K562 (cell line): Measurements from ENCODE around the gene NOTCH2NLA. TPM values are rescaled to one million over a fixed set of nuclear protein-coding genes. Genes with fewer than 3 reads are reported as not detected.

Source experiments
- polyA plus RNA-seq, 8 experiments: library from polyadenylated mRNA; depleted of rRNA in 4 of 8; stranded (reverse) in 5 of 8; unstranded in 3 of 8; fragments of >200 nt; fragmentation: Nextera tagmentation in 2 of 8; fragmentation: Illumina TruSeq in 1 of 8; extraction: Ambion mirVana in 2 of 8; extraction: Trizol in 1 of 8; gene quantifications; 2 replicates each; pipeline versions ENCODE4 v1.2.1 to v1.2.3, GENCODE V29; 2011 to 2014; ENCODE audit warnings: inconsistent platforms in 1 of 8, missing spikeins in 1 of 8
- total RNA-seq, 7 experiments: library from RNA; depleted of rRNA in 6 of 7; stranded (reverse); fragments of >200 nt in 6 of 7; fragmentation: Illumina TruSeq in 2 of 7; extraction: Trizol in 2 of 7; gene quantifications; 2 replicates each; pipeline versions ENCODE4 v1.2.1 to v1.2.3, GENCODE V29; 2011 to 2021; ENCODE audit warnings: low replicate concordance in 1 of 7

NOTCH2NLA gene
- total and polyA plus RNA-seq, 9 of the 15 experiments (the other 6 are each of a cell fraction or from before 2014, with no cell fraction given), result 1.5 to 20.4 (median 8.7) TPM

Other genes with a start within 250 kb of the NOTCH2NLA start
- 202 and 226 TPM in 2 replicates for gene TXNIP, start 232.4 kb downstream of the NOTCH2NLA start, total RNA-seq (2014; rRNA removed)
- 278 and 307 TPM in 2 replicates for gene TXNIP, start 232.4 kb downstream of the NOTCH2NLA start, total RNA-seq (2014; rRNA removed; fragmentation: Illumina TruSeq; extraction: Trizol)
- gene TXNIP, start 232.4 kb downstream of the NOTCH2NLA start, total RNA-seq (2015; rRNA removed; fragmentation: Illumina TruSeq; extraction: Trizol), result 217 and 235 TPM in 2 replicates
- gene TXNIP, start 232.4 kb downstream of the NOTCH2NLA start, total RNA-seq (2021), result 257 and 263 TPM in 2 replicates
- 499 and 553 TPM in 2 replicates for gene TXNIP, start 232.4 kb downstream of the NOTCH2NLA start, polyA plus RNA-seq (2011; rRNA removed)
- 253 and 295 TPM in 2 replicates for gene TXNIP, start 232.4 kb downstream of the NOTCH2NLA start, polyA plus RNA-seq (2014; fragmentation: Illumina TruSeq; extraction: Trizol)
- 100 to 1,000 TPM; 120 to 237 TPM for gene TXNIP, start 232.4 kb downstream of the NOTCH2NLA start, polyA plus RNA-seq (2014; fragmentation: Nextera tagmentation; extraction: Ambion mirVana)
- 249 and 259 TPM in 2 replicates for gene TXNIP, start 232.4 kb downstream of the NOTCH2NLA start, polyA plus RNA-seq (2014; rRNA removed)
- gene HJV, start 207.3 kb downstream of the NOTCH2NLA start, total RNA-seq (2014; rRNA removed), result 1.1 and 2.5 TPM in 2 replicates
- 2.1 and 3.3 TPM in 2 replicates for gene HJV, start 207.3 kb downstream of the NOTCH2NLA start, total RNA-seq (2014; rRNA removed; fragmentation: Illumina TruSeq; extraction: Trizol)
- 1.9 and 2.9 TPM in 2 replicates for gene HJV, start 207.3 kb downstream of the NOTCH2NLA start, total RNA-seq (2015; rRNA removed; fragmentation: Illumina TruSeq; extraction: Trizol)
- gene HJV, start 207.3 kb downstream of the NOTCH2NLA start, total RNA-seq (2021), result 2.1 and 2.9 TPM in 2 replicates
- 3.2 and 6.6 TPM in 2 replicates for gene HJV, start 207.3 kb downstream of the NOTCH2NLA start, polyA plus RNA-seq (2011; rRNA removed)
- gene HJV, start 207.3 kb downstream of the NOTCH2NLA start, polyA plus RNA-seq (2014; fragmentation: Illumina TruSeq; extraction: Trizol), result 2.7 and 3.0 TPM in 2 replicates
- gene HJV, start 207.3 kb downstream of the NOTCH2NLA start, polyA plus RNA-seq (2014; fragmentation: Nextera tagmentation; extraction: Ambion mirVana), result 1 to 10 TPM; 1.0 to 1.3 TPM
- gene HJV, start 207.3 kb downstream of the NOTCH2NLA start, polyA plus RNA-seq (2014; rRNA removed), result 2.4 and 5.5 TPM in 2 replicates
- 0.53 and 0.64 TPM in 2 replicates for gene NBPF10, start 84.2 kb downstream of the NOTCH2NLA start, total RNA-seq (2014; rRNA removed)
- gene NBPF10, start 84.2 kb downstream of the NOTCH2NLA start, total RNA-seq (2014; rRNA removed; fragmentation: Illumina TruSeq; extraction: Trizol), result 0.77 and 0.84 TPM in 2 replicates
- 1.1 and 1.2 TPM in 2 replicates for gene NBPF10, start 84.2 kb downstream of the NOTCH2NLA start, total RNA-seq (2015; rRNA removed; fragmentation: Illumina TruSeq; extraction: Trizol)
- gene NBPF10, start 84.2 kb downstream of the NOTCH2NLA start, total RNA-seq (2021), result 0.72 and 0.89 TPM in 2 replicates
- 0.84 and 0.97 TPM in 2 replicates for gene NBPF10, start 84.2 kb downstream of the NOTCH2NLA start, polyA plus RNA-seq (2011; rRNA removed)
- 0.68 and 0.76 TPM in 2 replicates for gene NBPF10, start 84.2 kb downstream of the NOTCH2NLA start, polyA plus RNA-seq (2014; fragmentation: Illumina TruSeq; extraction: Trizol)
- gene NBPF10, start 84.2 kb downstream of the NOTCH2NLA start, polyA plus RNA-seq (2014; fragmentation: Nextera tagmentation; extraction: Ambion mirVana), result under 1 TPM; 0.10 to 0.17 TPM
- 0.63 and 0.66 TPM in 2 replicates for gene NBPF10, start 84.2 kb downstream of the NOTCH2NLA start, polyA plus RNA-seq (2014; rRNA removed)